ENCODE measurements around the gene NTNG2. TPM values are rescaled to one million over a fixed set of nuclear protein-coding genes. Genes with fewer than 3 reads are reported as not detected.
A peak's percentile ranks its signal among the peaks of the same experiment; 100 is the strongest.

The NTNG2 gene
- total RNA-seq, 1 experiment from 2014 or later: not detected

DNA sequence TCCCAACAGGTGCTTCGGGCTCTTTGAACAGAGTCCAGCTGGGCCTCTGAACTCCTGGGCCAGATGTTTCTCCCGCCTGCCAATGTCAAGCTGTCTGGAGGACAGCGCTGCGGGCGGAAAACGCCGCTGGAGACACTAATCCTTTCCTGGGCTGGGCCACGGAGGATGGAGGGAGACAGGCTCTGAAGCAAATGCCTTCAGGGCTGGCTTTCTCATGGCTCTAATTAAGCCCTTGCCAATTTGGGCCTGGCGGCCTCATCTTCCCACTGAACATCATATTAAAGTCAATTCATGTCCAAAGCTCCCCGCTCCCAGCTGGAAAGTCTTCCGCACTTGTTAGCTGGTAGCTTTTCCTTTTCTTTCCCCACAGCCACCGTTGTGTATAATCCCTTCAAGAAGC lies 72.7 kb downstream of the NTNG2 start:
- intact Hi-C loops (cut with micrococcal nuclease): no loop called here
- POLR2A ChIA-PET: no interaction called here

DNA sequence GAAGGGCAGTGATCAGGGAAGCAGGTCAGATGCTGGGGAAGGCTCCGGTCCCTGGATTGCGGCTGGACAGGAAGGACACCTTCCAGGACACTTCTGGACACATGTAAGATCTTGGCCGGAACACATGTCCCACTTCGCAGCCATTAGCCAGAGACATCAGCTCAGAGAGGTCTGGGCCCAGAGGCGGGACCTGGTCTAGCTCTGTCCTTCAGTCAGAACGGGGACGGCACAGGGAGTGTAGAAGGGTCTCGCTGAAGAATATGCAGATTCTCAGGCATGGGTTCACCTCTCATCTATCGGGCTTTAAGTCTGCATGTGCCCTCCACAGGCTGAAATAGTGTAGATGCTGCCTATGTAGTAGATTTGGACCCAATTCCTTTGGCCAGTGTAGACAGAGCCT lies 73.3 kb downstream of the NTNG2 start:
- Mint-ChIP-seq H3K4me3 (ENCODE audit: unreplicated experiment) (no peak overlapping the region), H3K27ac (ENCODE audit: low read depth, unreplicated experiment) (no peak overlapping the region), H3K36me3 (ENCODE audit: insufficient read depth, unreplicated experiment) (no peaks in the 10 kb centered on the region), H3K4me1 (ENCODE audit: insufficient read depth, unreplicated experiment) (no peaks in the 10 kb centered on the region), H3K27me3 (ENCODE audit: insufficient read depth, unreplicated experiment) (peaks cover 9% of the 10 kb centered on the region), H3K9me3 (ENCODE audit: unreplicated experiment) (no peaks in the 10 kb centered on the region)
- no peak for DNase-seq (ENCODE audit: unreplicated experiment)
- ChIA-PET POLR2A (no interaction called here), CTCF (interaction anchor here (0.6 to 7.1 kb wide), 16 partner anchors 7 to 1623 kb away, joined by 3 to 114 read pairs (median 5); no protein-coding TSS in a partner anchor)
- TF ChIP-seq, protein P1, sequence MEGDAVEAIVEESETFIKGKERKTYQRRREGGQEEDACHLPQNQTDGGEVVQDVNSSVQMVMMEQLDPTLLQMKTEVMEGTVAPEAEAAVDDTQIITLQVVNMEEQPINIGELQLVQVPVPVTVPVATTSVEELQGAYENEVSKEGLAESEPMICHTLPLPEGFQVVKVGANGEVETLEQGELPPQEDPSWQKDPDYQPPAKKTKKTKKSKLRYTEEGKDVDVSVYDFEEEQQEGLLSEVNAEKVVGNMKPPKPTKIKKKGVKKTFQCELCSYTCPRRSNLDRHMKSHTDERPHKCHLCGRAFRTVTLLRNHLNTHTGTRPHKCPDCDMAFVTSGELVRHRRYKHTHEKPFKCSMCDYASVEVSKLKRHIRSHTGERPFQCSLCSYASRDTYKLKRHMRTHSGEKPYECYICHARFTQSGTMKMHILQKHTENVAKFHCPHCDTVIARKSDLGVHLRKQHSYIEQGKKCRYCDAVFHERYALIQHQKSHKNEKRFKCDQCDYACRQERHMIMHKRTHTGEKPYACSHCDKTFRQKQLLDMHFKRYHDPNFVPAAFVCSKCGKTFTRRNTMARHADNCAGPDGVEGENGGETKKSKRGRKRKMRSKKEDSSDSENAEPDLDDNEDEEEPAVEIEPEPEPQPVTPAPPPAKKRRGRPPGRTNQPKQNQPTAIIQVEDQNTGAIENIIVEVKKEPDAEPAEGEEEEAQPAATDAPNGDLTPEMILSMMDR (IDR thresholded peaks at IDR 0.05; ENCODE audit: unreplicated experiment): no peak
- intact Hi-C loops (cut with micrococcal nuclease): loop anchor here (5.0 kb wide), 1 partner anchor 423 kb away; no protein-coding TSS in a partner anchor
- BruUV-seq (replicated peaks): no TSS peak

More for the DNA sequence above, 72.7 kb downstream of the NTNG2 start:
- H3K4me3 Mint-ChIP-seq (ENCODE audit: unreplicated experiment): no peak overlapping the region
- H3K4me1 Mint-ChIP-seq (ENCODE audit: insufficient read depth, unreplicated experiment): no peaks in the 10 kb centered on the region
- no peak for DNase-seq (ENCODE audit: unreplicated experiment)
- peaks cover 13% of the 10 kb centered on the region for H3K27me3 Mint-ChIP-seq (ENCODE audit: insufficient read depth, unreplicated experiment)
- TF ChIP-seq, protein P1 (IDR thresholded peaks at IDR 0.05; ENCODE audit: unreplicated experiment): no peak
- no peaks in the 10 kb centered on the region for H3K9me3 Mint-ChIP-seq (ENCODE audit: unreplicated experiment)
- no peak overlapping the region for H3K27ac Mint-ChIP-seq (ENCODE audit: low read depth, unreplicated experiment)
- no peaks in the 10 kb centered on the region for H3K36me3 Mint-ChIP-seq (ENCODE audit: insufficient read depth, unreplicated experiment)
- no TSS peak for BruUV-seq (replicated peaks)
- CTCF ChIA-PET: interaction anchor here (0.6 to 7.1 kb wide), 7 partner anchors 17 to 1622 kb away, joined by 3 to 114 read pairs (median 3); no protein-coding TSS in a partner anchor

DNA sequence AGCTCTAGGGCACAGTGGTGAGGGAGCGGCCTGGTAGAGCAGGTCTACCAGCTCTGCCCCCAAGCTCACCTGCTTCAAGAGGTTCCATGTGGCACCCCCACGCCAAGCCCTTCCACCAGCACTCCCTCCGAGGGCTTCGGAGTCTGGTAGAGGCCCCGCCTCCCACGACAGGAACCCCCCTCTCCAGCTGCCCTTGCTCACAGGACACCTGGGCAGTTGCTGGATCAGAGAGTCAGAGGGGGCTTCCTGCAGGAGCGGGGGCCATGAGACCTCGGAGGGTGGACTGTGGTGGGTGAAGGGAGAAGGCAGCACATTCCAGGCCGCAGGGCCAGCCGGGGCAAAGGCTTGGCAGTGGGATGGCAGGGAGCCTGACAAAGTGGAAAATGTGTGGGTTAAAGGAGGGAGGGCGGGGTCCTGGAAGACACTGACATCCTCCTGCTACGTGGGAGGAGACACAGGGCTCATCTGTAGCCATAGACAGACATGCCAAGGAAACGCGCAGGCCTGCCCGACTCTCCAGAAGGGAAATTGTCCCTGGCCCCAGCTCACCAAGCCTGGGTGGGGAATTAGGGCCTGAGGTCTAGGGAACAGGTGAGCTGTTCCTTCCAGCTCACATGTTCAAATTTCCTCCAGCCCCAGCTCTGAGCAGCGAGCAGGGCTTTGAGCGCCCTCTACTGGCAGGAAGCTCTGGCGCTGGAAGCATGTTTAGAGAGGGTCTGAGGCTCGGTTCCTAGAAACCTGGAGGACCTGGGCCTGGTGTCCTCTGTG lies 74.2 kb downstream of the NTNG2 start:
- H3K4me1 Mint-ChIP-seq (ENCODE audit: insufficient read depth, unreplicated experiment): no peaks in the 10 kb centered on the region
- intact Hi-C loops (cut with micrococcal nuclease): loop anchor here (1.0 to 5.0 kb wide), 3 partner anchors 67 to 474 kb away; no protein-coding TSS in a partner anchor
- peak; percentile 70 for DNase-seq (ENCODE audit: unreplicated experiment)
- no peaks in the 10 kb centered on the region for H3K9me3 Mint-ChIP-seq (ENCODE audit: unreplicated experiment)
- H3K4me3 Mint-ChIP-seq (ENCODE audit: unreplicated experiment): no peak overlapping the region
- ChIA-PET CTCF (interaction anchor here (0.6 to 7.1 kb wide), 46 partner anchors 8 to 1524 kb away, joined by 3 to 114 read pairs (median 4); no protein-coding TSS in a partner anchor), POLR2A (interaction anchor here (0.6 to 1.0 kb wide), 2 partner anchors 195 to 473 kb away, joined by 4 to 6 read pairs; no protein-coding TSS in a partner anchor)
- H3K27ac Mint-ChIP-seq (ENCODE audit: low read depth, unreplicated experiment): no peak overlapping the region
- TF ChIP-seq, protein P1 (IDR thresholded peaks at IDR 0.05; ENCODE audit: unreplicated experiment): peak; percentile 97
- no TSS peak for BruUV-seq (replicated peaks)
- peaks cover 9% of the 10 kb centered on the region for H3K27me3 Mint-ChIP-seq (ENCODE audit: insufficient read depth, unreplicated experiment)
- no peaks in the 10 kb centered on the region for H3K36me3 Mint-ChIP-seq (ENCODE audit: insufficient read depth, unreplicated experiment)

DNA sequence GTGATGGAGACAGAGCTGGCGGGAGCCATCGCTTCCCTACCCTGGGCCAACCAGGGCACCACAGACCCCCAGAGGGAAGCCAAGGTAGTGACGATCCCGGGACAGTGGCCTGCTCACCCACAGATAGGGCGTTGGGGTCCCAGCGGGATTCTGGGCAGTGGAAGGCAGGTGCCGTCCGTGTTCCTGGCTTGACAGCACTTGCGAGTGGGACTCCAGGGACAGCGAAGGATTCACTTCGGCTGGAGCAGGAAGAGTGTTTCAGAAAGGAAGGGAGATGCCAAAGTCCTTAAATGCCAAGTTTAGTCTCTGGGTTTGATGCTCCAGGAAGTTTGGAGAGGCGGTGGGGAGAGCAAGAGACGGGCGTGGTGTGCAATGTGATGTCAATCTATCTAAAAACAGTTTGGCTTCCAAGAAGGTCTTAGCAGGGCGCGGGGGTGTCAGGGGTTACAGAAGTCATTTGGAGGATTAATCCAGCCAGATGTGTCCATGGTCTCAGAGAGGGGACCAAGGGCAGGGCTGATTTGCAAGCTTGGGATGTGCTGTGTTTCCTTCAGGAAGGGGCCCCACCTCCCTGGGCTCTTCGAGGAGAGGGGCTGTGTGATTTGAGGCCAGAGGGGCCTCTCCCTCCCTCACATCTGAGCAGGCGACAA lies 74.9 kb downstream of the NTNG2 start:
- H3K4me1 Mint-ChIP-seq (ENCODE audit: insufficient read depth, unreplicated experiment): no peaks in the 10 kb centered on the region
- no peak overlapping the region for H3K27ac Mint-ChIP-seq (ENCODE audit: low read depth, unreplicated experiment)
- intact Hi-C loops (cut with micrococcal nuclease): loop anchor here (1.0 to 5.0 kb wide), 3 partner anchors 67 to 474 kb away; no protein-coding TSS in a partner anchor
- TF ChIP-seq, protein P1 (IDR thresholded peaks at IDR 0.05; ENCODE audit: unreplicated experiment): no peak
- ChIA-PET POLR2A (interaction anchor here (1.0 kb wide), 1 partner anchor 474 kb away, joined by 6 read pairs; no protein-coding TSS in a partner anchor), CTCF (interaction anchor here (0.6 to 7.1 kb wide), 39 partner anchors 9 to 724 kb away, joined by 3 to 114 read pairs (median 4); no protein-coding TSS in a partner anchor)
- no peaks in the 10 kb centered on the region for H3K9me3 Mint-ChIP-seq (ENCODE audit: unreplicated experiment)
- no peak overlapping the region for H3K4me3 Mint-ChIP-seq (ENCODE audit: unreplicated experiment)
- DNase-seq (ENCODE audit: unreplicated experiment): no peak
- no peaks in the 10 kb centered on the region for H3K36me3 Mint-ChIP-seq (ENCODE audit: insufficient read depth, unreplicated experiment)
- peaks cover 9% of the 10 kb centered on the region for H3K27me3 Mint-ChIP-seq (ENCODE audit: insufficient read depth, unreplicated experiment)
- BruUV-seq (replicated peaks): no TSS peak
